D721Med (cell line): ENCODE measurements around the gene BRINP1.

Experiments
- DNase-seq: peaks from one replicate; pipeline ENCODE4 v3.0.0; 2011; ENCODE audit warnings: low spot score; ENCODE audit not compliant: insufficient read length
- FAIRE-seq: peaks from 2 replicates; lab custom pipeline; 2011; peaks lifted over from hg19 to GRCh38; lab: Jason Lieb, UNC
- CTCF ChIP-seq: IDR thresholded peaks from 2 replicates; pipeline ENCODE4 v1.5.1; 2012; ENCODE audit warnings: mild to moderate bottlenecking, control low read depth; ENCODE audit not compliant: insufficient read depth; ENCODE audit errors: missing control alignments

Gene BRINP1

GRCh38 chr9:119368681-119369581 lies at the start of gene BRINP1:
BRINP1 (minus strand) TSS chr9:119369435; CDS start chr9:119313355, 56,080 bp downstream.
- TF ChIP-seq CTCF = no peak
- DNase-seq (peak; percentile 33), FAIRE-seq (no peak)

GRCh38 chr9:119418721-119419120 lies 49.5 kb upstream of the BRINP1 start:
- TF ChIP-seq CTCF = no peak
- DNase-seq (no peak), FAIRE-seq (no peak)

- FAIRE-seq = no peak
- DNase-seq = no peak
- TF ChIP-seq CTCF = no peak
These were observed 47.6 kb upstream of the BRINP1 start for GRCh38 chr9:119416793-119417192.

GRCh38 chr9:119412399-119412798 lies 43.2 kb upstream of the BRINP1 start:
- FAIRE-seq (no peak), DNase-seq (no peak)
- TF ChIP-seq CTCF = no peak

GRCh38 chr9:119409552-119409951 lies 40.3 kb upstream of the BRINP1 start:
- no peak for FAIRE-seq
- no peak for DNase-seq
- TF ChIP-seq CTCF = no peak

- DNase-seq = no peak
- no peak for TF ChIP-seq CTCF
- no peak for FAIRE-seq
These were observed 31.4 kb upstream of the BRINP1 start for GRCh38 chr9:119400606-119401005.

GRCh38 chr9:119398350-119398749 lies 29.1 kb upstream of the BRINP1 start:
- no peak for TF ChIP-seq CTCF
- FAIRE-seq (no peak), DNase-seq (no peak)
